ENCODE data around the gene TRIP11. TPM values are rescaled to one million over a fixed set of nuclear protein-coding genes. Genes with fewer than 3 reads are reported as not detected.

TRIP11 gene
- total RNA-seq, 1 donor from 2014 or later = 49.7 TPM

- no peak overlapping the region for H3K27ac ChIP-seq (replicated peaks)
- peaks cover 44% of the 10 kb centered on the region for H3K36me3 ChIP-seq
- TF ChIP-seq CTCF (IDR thresholded peaks at IDR 0.05; ENCODE audit: borderline replicate concordance) = no peak
- peaks cover 6% of the 10 kb centered on the region for H3K9me3 ChIP-seq (replicated peaks)
- no peaks in the 10 kb centered on the region for H3K27me3 ChIP-seq (ENCODE audit: low read depth)
- peaks cover 50% of the 10 kb centered on the region for H3K4me1 ChIP-seq
- H3K4me3 ChIP-seq = no peak overlapping the region
- no peak for DNase-seq
- intact Hi-C loops (cut with micrococcal nuclease) = no loop called here
These were observed 5.8 kb downstream of the TRIP11 start for GRCh38 chr14:92033906-92034687.

DNA sequence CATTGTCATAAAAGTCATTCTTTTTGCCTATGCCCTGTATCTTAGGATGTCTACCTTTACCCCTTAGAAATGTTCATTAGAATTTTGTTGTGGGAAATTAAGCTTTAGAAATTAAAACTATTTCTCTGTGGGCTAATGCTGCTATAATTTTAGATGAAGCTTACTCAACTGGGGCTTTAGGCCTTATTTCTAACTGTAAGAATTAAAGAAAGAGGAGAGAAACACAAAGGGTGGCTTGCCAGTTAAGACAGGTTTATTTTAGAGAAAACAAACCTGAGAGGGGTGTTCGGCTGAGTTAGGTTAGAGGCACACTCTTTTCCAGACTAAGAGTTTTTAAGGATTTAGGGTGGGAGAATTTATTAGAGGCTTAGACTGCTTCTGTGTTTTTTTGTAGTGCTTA lies 6.4 kb downstream of the TRIP11 start:
- Histone ChIP-seq H3K27ac (replicated peaks) (no peak overlapping the region), H3K27me3 (ENCODE audit: low read depth) (no peaks in the 10 kb centered on the region), H3K4me1 (peaks cover 43% of the 10 kb centered on the region), H3K36me3 (peaks cover 48% of the 10 kb centered on the region), H3K9me3 (replicated peaks) (peaks cover 6% of the 10 kb centered on the region), H3K4me3 (no peak overlapping the region)
- DNase-seq = no peak
- intact Hi-C loops (cut with micrococcal nuclease) = no loop called here
- no peak for TF ChIP-seq CTCF (IDR thresholded peaks at IDR 0.05; ENCODE audit: borderline replicate concordance)

GRCh38 chr14:92026548-92027190 lies 13.2 kb downstream of the TRIP11 start:
- intact Hi-C loops (cut with micrococcal nuclease) = no loop called here
- H3K4me3 ChIP-seq = no peak overlapping the region
- H3K36me3 ChIP-seq = peaks cover 72% of the 10 kb centered on the region
- H3K27ac ChIP-seq (replicated peaks) = no peak overlapping the region
- DNase-seq = no peak
- no peaks in the 10 kb centered on the region for H3K4me1 ChIP-seq
- H3K9me3 ChIP-seq (replicated peaks) = no peaks in the 10 kb centered on the region
- no peak for TF ChIP-seq CTCF (IDR thresholded peaks at IDR 0.05; ENCODE audit: borderline replicate concordance)
- H3K27me3 ChIP-seq (ENCODE audit: low read depth) = no peaks in the 10 kb centered on the region

DNA sequence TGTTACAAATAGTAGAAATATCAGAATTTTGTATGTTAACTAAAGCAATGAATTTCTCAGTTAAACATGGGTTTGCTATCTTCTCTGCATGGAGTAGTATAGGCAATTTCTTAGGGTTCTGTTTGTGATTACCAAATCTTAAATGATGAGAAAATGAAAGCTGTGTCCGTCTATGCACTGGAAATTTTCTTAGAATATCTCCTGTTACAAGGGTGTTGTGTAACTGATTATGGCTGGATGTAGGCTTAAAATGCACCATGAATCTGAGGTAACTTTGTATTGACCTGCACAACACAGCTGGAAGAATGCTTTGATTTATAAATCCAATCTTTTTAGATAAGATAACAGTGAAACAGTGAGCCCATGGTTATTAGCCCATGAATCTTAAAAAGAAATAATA lies 17.8 kb downstream of the TRIP11 start:
- Histone ChIP-seq H3K9me3 (replicated peaks) (no peaks in the 10 kb centered on the region), H3K36me3 (peaks cover 55% of the 10 kb centered on the region), H3K27ac (replicated peaks) (no peak overlapping the region), H3K27me3 (ENCODE audit: low read depth) (no peaks in the 10 kb centered on the region), H3K4me3 (no peak overlapping the region), H3K4me1 (no peaks in the 10 kb centered on the region)
- intact Hi-C loops (cut with micrococcal nuclease) = no loop called here
- no peak for TF ChIP-seq CTCF (IDR thresholded peaks at IDR 0.05; ENCODE audit: borderline replicate concordance)
- no peak for DNase-seq

DNA sequence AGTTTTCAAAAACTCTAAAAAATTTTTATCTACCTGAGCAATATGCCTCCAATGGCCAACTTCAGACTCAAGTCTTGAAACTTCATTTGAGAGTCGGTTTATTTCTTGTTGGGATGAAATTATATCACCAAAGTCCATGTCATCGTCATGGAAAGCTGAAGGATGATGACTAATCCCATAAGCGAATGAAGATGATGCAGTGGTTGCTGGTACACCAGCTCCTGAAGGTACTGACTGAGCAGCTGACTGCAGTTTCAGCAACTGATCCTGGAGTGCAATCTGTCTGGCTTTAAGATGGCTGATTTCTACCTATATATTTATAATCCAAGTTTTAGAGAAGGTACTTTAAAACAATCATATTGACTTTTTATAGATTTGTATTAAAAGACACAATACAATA lies 18.3 kb downstream of the TRIP11 start:
- Histone ChIP-seq H3K4me1 (no peaks in the 10 kb centered on the region), H3K4me3 (no peak overlapping the region), H3K27me3 (ENCODE audit: low read depth) (no peaks in the 10 kb centered on the region), H3K9me3 (replicated peaks) (no peaks in the 10 kb centered on the region), H3K36me3 (peaks cover 55% of the 10 kb centered on the region), H3K27ac (replicated peaks) (no peak overlapping the region)
- intact Hi-C loops (cut with micrococcal nuclease) = no loop called here
- DNase-seq = no peak
- no peak for TF ChIP-seq CTCF (IDR thresholded peaks at IDR 0.05; ENCODE audit: borderline replicate concordance)
